ENCODE measurements around the gene EVPL. TPM values are rescaled to one million over a fixed set of nuclear protein-coding genes. Genes with fewer than 3 reads are reported as not detected.

EVPL gene
- total and polyA plus RNA-seq, 2 donors (not counting 3 experiments of a cell fraction or from before 2014, with no cell fraction given), result not detected

DNA sequence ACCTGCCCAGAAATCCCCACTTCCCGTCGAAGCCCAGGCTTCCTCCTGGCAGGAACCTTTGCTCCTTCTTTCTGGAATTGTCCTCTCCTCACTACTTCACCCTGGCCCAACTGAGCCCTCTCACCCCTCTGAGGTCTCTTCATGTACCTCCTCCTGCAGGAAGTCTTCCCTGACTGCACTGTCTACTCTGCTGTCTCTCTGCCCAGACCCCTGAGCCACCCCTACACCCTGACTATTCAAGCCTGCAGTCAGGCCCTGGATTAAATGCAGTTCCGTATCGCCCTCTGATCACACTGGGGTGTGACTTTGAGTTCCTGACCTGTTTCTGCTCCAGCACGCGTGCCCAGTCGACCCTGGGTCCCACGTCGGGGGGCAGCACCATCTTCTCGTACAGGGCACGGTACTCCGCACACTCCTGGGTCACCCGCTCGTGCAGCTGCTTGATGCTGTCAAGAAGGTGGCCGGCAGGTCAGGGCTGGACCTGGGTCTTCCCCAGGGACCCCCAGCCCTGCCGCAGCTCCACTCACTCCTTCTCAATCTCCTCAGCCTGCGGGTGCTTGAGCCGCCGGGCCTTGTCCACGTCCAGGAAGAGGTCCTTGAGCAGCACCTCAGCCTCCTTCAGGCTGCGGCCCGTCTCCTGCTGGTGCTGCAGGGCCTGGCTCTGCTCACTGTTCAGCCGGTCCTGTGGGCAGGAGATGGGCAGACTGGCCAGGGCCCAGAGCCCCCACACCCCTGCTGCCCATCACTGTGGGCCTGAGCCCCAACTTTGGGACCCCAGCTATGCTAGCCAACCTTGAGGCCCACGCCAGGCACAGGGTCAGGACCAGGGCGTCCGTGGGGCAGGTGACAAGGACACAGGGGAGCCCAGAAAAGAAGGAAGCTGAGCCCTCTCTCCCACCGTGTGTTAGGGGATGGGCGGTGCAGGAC lies 3.9 kb downstream of the EVPL start:
- intact Hi-C loops (cut with micrococcal nuclease), result no loop called here
- Histone ChIP-seq H3K36me3 (ENCODE audit: control insufficient read depth in 2 of 2, extremely low read depth in 1 of 2, insufficient read depth in 2 of 2, low read length in 2 of 2) (no peaks in the 10 kb centered on the region), H3K9ac (replicated peaks; ENCODE audit: extremely low read depth, insufficient read depth, low read length) (no peak overlapping the region), H3K9me3 (replicated peaks; ENCODE audit: control insufficient read depth, insufficient read depth, low read length) (no peaks in the 10 kb centered on the region), H3K27ac (ENCODE audit: insufficient read depth, low read depth, low read length) (no peak overlapping the region), H3K4me3 (replicated peaks in 1 of 3; ENCODE audit: insufficient read depth in 1 of 3, low read depth in 1 of 3, low read length in 3 of 3) (no peak overlapping the region), H3K9me1 (replicated peaks; ENCODE audit: control insufficient read depth, extremely low read depth, insufficient read depth, low read length) (no peaks in the 10 kb centered on the region), H3K79me2 (ENCODE audit: control insufficient read depth, insufficient read depth, low read length) (no peaks in the 10 kb centered on the region), H3K4me2 (ENCODE audit: insufficient read depth, low read length) (no peak overlapping the region), H2AFZ (ENCODE audit: low read depth, low read length) (no peak overlapping the region), H3K4me1 (ENCODE audit: control insufficient read depth, extremely low read depth, insufficient read depth, low read length) (no peaks in the 10 kb centered on the region), H3K27me3 (ENCODE audit: control insufficient read depth in 2 of 2, insufficient read depth in 2 of 2, low read length in 2 of 2) (no peaks in the 10 kb centered on the region), H4K20me1 (replicated peaks; ENCODE audit: control insufficient read depth, extremely low read depth, insufficient read depth, low read length) (no peaks in the 10 kb centered on the region)
- ChIA-PET POLR2A (no interaction called here), CTCF (interaction anchor here (0.9 kb wide), 1 partner anchor 9 kb away, joined by 3 read pairs; no protein-coding TSS in a partner anchor)
- no peak for TF ChIP-seq GATA2 (IDR thresholded peaks at IDR 0.05; ENCODE audit: insufficient read depth, insufficient read length, low read depth, low read length)
- no peak for TF ChIP-seq POLR2A (IDR thresholded peaks at IDR 0.05; ENCODE audit: low read depth, low read length)
- TF ChIP-seq MAX (IDR thresholded peaks at IDR 0.05; ENCODE audit: insufficient read depth, insufficient read length), result no peak
- no peak for TF ChIP-seq MYC (IDR thresholded peaks at IDR 0.05; ENCODE audit: low read depth, low read length)
- no peak for FAIRE-seq
- dilution Hi-C loops (cut with MboI; ENCODE audit: extremely low pct_ligation_motif_present, low sequenced_read_pairs), result no loop called here
- no TSS peak for BruUV-seq (replicated peaks)
- DNase-seq (ENCODE audit: low read depth, low spot score), result no peak

- no peak overlapping the region for H3K9ac ChIP-seq (replicated peaks; ENCODE audit: extremely low read depth, insufficient read depth, low read length)
- no peaks in the 10 kb centered on the region for H3K4me1 ChIP-seq (ENCODE audit: control insufficient read depth, extremely low read depth, insufficient read depth, low read length)
- H4K20me1 ChIP-seq (replicated peaks; ENCODE audit: control insufficient read depth, extremely low read depth, insufficient read depth, low read length), result no peaks in the 10 kb centered on the region
- ChIA-PET POLR2A (no interaction called here), CTCF (interaction anchor here (0.9 kb wide), 1 partner anchor 8 kb away, joined by 3 read pairs; no protein-coding TSS in a partner anchor)
- intact Hi-C loops (cut with micrococcal nuclease), result no loop called here
- no TSS peak for BruUV-seq (replicated peaks)
- no peak for FAIRE-seq
- dilution Hi-C loops (cut with MboI; ENCODE audit: extremely low pct_ligation_motif_present, low sequenced_read_pairs), result no loop called here
- H3K9me3 ChIP-seq (replicated peaks; ENCODE audit: control insufficient read depth, insufficient read depth, low read length), result no peaks in the 10 kb centered on the region
- no peak for TF ChIP-seq MAX (IDR thresholded peaks at IDR 0.05; ENCODE audit: insufficient read depth, insufficient read length)
- no peak for TF ChIP-seq FOS (IDR thresholded peaks at IDR 0.05; ENCODE audit: borderline replicate concordance, insufficient read depth, low read length)
- H2AFZ ChIP-seq (ENCODE audit: low read depth, low read length), result no peak overlapping the region
- no peak for DNase-seq (ENCODE audit: low read depth, low spot score)
- H3K4me3 ChIP-seq (replicated peaks in 1 of 3; ENCODE audit: insufficient read depth in 1 of 3, low read depth in 1 of 3, low read length in 3 of 3), result no peak overlapping the region
- no peaks in the 10 kb centered on the region for H3K79me2 ChIP-seq (ENCODE audit: control insufficient read depth, insufficient read depth, low read length)
- H3K9me1 ChIP-seq (replicated peaks; ENCODE audit: control insufficient read depth, extremely low read depth, insufficient read depth, low read length), result no peaks in the 10 kb centered on the region
- H3K27ac ChIP-seq (ENCODE audit: insufficient read depth, low read depth, low read length), result no peak overlapping the region
- H3K4me2 ChIP-seq (ENCODE audit: insufficient read depth, low read length), result no peak overlapping the region
- H3K36me3 ChIP-seq (ENCODE audit: control insufficient read depth in 2 of 2, extremely low read depth in 1 of 2, insufficient read depth in 2 of 2, low read length in 2 of 2), result no peaks in the 10 kb centered on the region
- H3K27me3 ChIP-seq (ENCODE audit: control insufficient read depth in 2 of 2, insufficient read depth in 2 of 2, low read length in 2 of 2), result no peaks in the 10 kb centered on the region
Measured at GRCh38 chr17:76022285-76022684, 4.8 kb downstream of the EVPL start.
